HG03060 (cell line): ENCODE data around the gene SLC25A21.
"Not testable (repeated sequence)": the region's sequence is repeated elsewhere in the genome, so short reads cannot be mapped to it uniquely, and the experiment has no call there.

ENCODE experiments used
- ATAC-seq: cut with Tn5 transposase; IDR thresholded peaks from one replicate; pipeline ENCODE4 v1.9.1; 2021; ENCODE audit warnings: low read depth, moderate number of reproducible peaks; ENCODE audit not compliant: unreplicated experiment

The SLC25A21 gene

DNA sequence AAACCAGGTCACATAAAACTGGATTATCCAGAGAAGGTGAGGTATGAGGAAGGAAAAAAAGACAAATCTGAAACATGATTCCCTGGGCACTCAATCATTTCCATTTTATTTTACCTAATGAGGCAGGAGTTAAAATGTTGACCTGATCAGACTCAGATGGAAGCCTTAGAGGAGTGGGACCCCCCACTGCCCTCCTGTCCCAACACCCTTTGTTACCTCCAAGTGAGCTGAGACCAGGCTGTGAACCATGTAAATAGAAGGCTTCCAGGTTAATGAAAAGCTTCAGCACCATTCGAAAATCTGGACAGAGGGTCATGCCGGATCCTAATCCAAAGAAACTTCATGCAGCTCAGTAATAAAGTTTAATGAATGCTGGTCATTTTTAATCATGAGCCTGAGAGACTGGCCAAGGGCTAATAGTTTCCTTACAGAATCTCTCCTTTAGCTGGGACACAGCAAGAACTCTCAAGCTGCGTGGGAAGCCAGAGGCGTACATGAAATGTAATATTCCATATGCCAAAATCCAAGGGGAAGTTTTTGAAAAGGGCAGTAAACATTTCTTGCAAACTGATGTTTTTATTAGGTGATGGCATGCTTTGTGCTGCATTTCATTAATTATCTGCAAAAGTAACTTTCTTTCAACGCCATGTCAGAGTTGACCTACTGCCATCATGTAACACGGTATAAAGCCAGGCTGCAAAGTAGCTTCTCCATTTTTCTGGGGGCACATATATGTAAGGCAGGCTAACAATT is 327.8 kb downstream of the SLC25A21 start:
- ATAC-seq: no peak

DNA sequence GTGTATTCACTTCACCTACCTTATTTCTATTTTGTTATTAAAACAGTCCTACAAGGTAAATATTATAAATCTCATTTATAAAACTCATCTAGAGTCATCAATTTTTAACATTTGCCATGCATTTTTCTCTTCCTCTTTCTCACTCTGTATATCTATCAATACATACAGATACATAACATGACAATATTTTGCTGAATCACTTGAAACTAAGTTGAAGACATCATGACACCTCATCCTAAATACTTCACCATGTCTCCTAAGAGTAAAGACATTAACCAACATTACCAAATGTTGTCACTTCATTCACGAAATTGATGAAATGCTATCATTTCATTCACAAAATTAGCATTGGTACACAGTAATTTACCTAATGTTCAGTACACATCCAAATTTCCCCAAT is 329.0 kb downstream of the SLC25A21 start:
- no peak for ATAC-seq

DNA sequence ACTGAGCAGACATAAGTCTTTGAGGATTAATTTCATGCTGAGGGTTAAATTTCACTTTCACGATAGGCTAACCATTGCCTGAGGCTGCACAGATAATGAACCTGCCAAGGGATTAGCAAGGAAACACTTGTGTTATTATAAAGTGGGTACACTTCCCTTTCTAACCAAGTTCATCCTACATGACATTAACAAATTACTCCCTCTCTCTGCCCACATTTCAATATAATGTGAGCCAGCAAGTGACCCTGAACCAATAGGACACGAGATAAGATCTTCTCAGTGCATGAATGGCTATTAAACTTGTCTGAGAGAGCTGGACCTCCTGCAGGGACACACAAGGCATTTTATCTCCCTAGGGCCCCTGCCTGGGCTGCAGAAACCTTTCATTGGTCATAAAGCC is 337.3 kb downstream of the SLC25A21 start:
- no peak for ATAC-seq

GRCh38 chr14:36834293-36834692 is 338.1 kb downstream of the SLC25A21 start:
- ATAC-seq: no peak

DNA sequence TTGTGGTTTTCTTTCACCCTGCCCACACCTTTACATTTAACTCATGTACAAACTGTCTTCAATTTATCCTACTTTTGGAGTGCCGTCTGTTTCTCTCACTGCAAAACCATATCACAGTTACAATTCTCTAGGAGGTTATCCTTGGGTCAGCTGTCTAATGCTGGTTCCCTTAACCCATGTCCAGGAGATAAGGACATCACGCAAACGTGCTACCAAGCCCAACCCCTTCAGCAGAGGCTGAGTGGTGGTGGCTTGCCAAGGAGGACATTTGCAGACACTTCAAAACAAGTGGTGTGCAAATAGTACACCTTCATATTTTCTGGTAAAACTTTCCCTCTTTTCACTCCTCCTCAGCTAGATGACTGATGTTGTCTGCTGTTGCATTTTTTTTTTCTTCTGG is 342.9 kb downstream of the SLC25A21 start:
- ATAC-seq: no peak

DNA sequence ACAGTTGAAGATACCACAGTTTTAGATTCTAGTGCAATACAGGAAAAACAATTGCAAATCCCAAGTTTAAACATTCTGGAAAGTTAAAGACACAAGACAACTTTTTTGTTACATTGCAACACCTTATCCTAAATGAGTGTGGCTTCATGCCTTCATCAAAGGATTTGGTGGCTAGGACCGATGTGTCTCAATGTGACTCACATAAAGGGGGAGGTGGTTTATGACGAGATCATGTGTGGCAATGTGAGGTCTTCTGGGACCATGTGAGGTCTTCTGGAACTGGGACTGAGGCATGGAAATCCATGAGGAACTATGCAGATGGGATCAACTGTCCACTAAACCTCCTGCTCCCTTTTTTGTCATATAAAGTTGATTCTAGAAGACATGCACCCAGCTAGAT is 344.5 kb downstream of the SLC25A21 start:
- ATAC-seq: no peak

DNA sequence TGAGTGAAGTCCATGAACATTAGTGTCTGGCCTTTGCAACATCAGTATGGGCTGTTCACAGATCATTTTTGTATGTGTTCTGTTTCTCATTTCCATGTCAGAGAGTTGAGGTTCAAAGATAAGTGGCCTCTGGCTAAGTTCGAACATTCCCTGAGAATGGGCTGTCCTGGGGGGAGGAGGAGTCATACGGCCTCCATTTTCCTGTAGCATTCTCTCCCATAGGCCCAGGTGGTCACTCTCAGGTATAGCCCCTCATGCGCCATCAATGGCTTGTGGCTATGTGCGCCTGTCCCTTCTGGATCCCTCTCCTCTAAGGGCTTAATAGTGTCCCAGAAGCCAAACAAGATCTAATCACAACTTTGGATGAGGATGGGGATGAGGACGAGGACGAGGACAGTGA is 345.8 kb downstream of the SLC25A21 start:
- ATAC-seq: no peak

- ATAC-seq: no peak
Measured at GRCh38 chr14:36824854-36825253, 347.6 kb downstream of the SLC25A21 start.

DNA sequence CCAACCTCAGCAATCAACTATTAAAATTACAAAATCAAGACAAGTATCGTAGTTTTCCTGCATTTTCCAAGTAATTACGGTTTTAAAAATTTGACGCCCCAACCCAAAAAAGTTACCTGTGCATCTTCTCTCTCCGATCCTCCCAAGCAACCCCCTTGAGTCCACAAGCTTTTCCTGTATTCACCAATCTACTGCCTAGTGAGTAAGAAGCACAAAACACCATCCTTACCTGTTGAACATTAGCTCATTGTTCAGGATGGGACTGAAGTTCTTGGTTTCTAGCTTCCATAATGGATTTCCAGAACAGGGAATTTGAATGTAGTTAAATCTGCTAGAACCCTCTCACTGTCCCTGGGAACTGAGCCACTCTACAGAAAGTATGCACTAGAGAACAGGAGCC is 348.8 kb downstream of the SLC25A21 start:
- no peak for ATAC-seq

- ATAC-seq: no peak
Measured at GRCh38 chr14:36822685-36823084, 349.7 kb downstream of the SLC25A21 start.

- ATAC-seq: no peak
Measured at GRCh38 chr14:36820901-36821300, 351.5 kb downstream of the SLC25A21 start.

- no peak for ATAC-seq
Measured at GRCh38 chr14:36820111-36820709, 352.2 kb downstream of the SLC25A21 start.

GRCh38 chr14:36818794-36819384 is 353.5 kb downstream of the SLC25A21 start:
- ATAC-seq: no peak

- no peak for ATAC-seq
Measured at GRCh38 chr14:36818246-36818645, 354.2 kb downstream of the SLC25A21 start.

GRCh38 chr14:36817071-36817930 is 355.1 kb downstream of the SLC25A21 start:
- ATAC-seq: no peak

DNA sequence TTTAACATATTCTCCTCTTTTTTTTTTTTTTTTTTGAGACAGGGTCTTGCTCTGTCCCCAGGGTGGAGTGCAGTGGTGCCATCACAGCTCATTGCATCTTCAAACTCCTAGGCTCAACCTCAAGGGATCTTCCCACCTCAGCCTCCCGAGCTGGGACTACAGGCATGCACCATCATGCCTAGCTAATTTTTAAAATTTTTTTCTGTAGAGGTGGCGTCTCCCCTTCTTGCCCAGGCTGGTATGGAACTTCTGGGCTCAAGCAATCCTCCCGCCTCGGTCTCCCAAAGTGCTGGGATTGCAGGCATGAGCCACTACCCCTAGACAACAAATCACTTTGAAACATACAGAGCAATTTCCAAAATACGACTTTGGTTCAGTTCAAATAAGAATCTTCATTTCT is 355.9 kb downstream of the SLC25A21 start:
- ATAC-seq: no peak

DNA sequence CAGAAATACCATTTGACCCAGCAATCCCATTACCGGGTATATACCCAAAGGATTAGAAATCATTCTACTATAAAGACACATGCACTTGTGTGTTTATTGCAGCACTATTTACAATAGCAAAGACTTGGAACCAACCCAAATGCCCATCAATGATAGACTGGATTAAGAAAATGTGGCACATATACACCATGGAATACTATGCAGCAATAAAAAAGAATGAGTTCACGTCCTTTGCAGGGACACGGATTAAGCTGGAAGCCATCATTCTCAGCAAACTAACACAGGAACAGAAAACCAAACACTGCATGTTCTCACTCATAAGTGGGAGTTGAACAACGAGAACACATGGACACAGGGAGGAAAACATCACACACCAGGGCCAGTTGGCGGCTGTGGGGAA is 357.6 kb downstream of the SLC25A21 start:
- not testable (repeated sequence) for ATAC-seq

- no peak for ATAC-seq
Measured at GRCh38 chr14:36810209-36810608, 362.2 kb downstream of the SLC25A21 start.

- ATAC-seq: no peak
Measured at GRCh38 chr14:36807727-36808126, 364.7 kb downstream of the SLC25A21 start.

- no peak for ATAC-seq
Measured at GRCh38 chr14:36805131-36805559, 367.3 kb downstream of the SLC25A21 start.

GRCh38 chr14:36797634-36798033 is 374.8 kb downstream of the SLC25A21 start:
- no peak for ATAC-seq
